Stomach (tissue), 4 donors: ENCODE results near the gene SMIM11.
"Not testable (repeated sequence)": the region's sequence is repeated elsewhere in the genome, so short reads cannot be mapped to it uniquely, and the experiment has no call there.

Experiments used
- CTCF ChIP-seq, 7 experiments: fragments of 450-650 bp in 4 of 7; fragments of 200-600 bp in 3 of 7; sonication (generic) in 3 of 7; IDR thresholded peaks; one replicate each; pipeline ENCODE4 v1.5.1; 2016 to 2019; ENCODE audit warnings: antibody characterized with exemption in 7 of 7, control low read depth in 2 of 7, mild to moderate bottlenecking in 1 of 7
- EP300 ChIP-seq: sonication (generic); formaldehyde crosslinking; IDR thresholded peaks from one replicate; pipeline ENCODE4 v1.6.1; 2017; ENCODE audit warnings: antibody characterized with exemption
- POLR2A ChIP-seq, 4 donors: fragments of 450-650 bp; IDR thresholded peaks; one replicate each; pipeline ENCODE4 v1.6.1; 2016; ENCODE audit warnings: antibody characterized with exemption in 4 of 4, control low read depth in 2 of 4, mild to moderate bottlenecking in 1 of 4, moderate library complexity in 1 of 4
- POLR2AphosphoS5 ChIP-seq, 3 donors: sonication (generic); formaldehyde crosslinking; IDR thresholded peaks; one replicate each; pipeline ENCODE4 v1.6.1; 2016; ENCODE audit warnings: antibody characterized with exemption in 3 of 3

DNA sequence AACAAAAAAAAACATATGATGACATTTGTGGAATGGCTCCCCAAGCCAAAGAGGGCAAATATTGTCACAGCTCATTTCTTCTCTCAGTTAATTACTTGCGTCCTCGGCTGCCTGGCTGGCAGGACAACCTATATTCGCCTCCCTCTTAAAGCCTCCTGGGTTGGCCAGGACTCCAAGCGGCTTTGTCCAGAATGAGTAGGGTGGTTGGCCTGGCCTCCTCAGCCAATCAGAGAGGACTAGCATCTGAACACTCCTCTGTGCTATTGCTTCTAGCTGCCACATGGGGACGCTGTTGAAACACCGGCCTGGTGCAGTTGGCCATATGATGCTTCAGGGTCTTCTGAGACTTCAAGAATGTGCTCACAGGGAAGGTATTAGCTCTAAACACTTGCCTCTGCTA is 53.1 kb downstream of the SMIM11 start:
- TF ChIP-seq EP300; POLR2AphosphoS5 (IDR thresholded peaks at IDR 0.05); CTCF (IDR thresholded peaks at IDR 0.05); POLR2A (IDR thresholded peaks at IDR 0.05): not testable (repeated sequence)
